GM23338 (cell line): Measurements from ENCODE around the gene MEGF10. TPM values are rescaled to one million over a fixed set of nuclear protein-coding genes. Genes with fewer than 3 reads are reported as not detected.

Experiments used
- ATAC-seq: fragments of 200-7000 bp; cut with Tn5 transposase; 3 replicates; pipeline ENCODE4 v1.9.1; 2020
- DNase-seq: peaks from one replicate; pipeline ENCODE4 v3.0.0-alpha.2; 2015; ENCODE audit warnings: low spot score
- H2AFZ ChIP-seq: fragments of 200-600 bp; sonication (generic); 2 replicates; pipeline ENCODE4 v1.8.0; 2016; ENCODE audit warnings: antibody characterized with exemption, mild to moderate bottlenecking, moderate library complexity
- H3F3A ChIP-seq: fragments of 200-600 bp; sonication (generic); replicated peaks from 2 replicates; pipeline ENCODE4 v1.8.0; 2017; ENCODE audit warnings: antibody characterized with exemption, mixed run types, low read depth
- H3K27ac ChIP-seq: fragments of 200-600 bp; sonication (generic); 2 replicates; pipeline ENCODE4 v1.6.1; 2016; ENCODE audit warnings: low read depth
- H3K27me3 ChIP-seq: fragments of 200-600 bp; sonication (generic); 2 replicates; pipeline ENCODE4 v1.8.0; 2016; ENCODE audit warnings: mild to moderate bottlenecking, mixed run types, moderate library complexity; ENCODE audit not compliant: insufficient read depth
- H3K36me3 ChIP-seq: fragments of 200-600 bp; sonication (generic); 2 replicates; pipeline ENCODE4 v1.8.0; 2016; ENCODE audit warnings: mild to moderate bottlenecking; ENCODE audit not compliant: insufficient read depth
- H3K4me1 ChIP-seq: fragments of 200-600 bp; sonication (generic); 2 replicates; pipeline ENCODE4 v1.8.0; 2016; ENCODE audit warnings: mild to moderate bottlenecking, moderate library complexity; ENCODE audit not compliant: insufficient read depth
- H3K4me2 ChIP-seq: fragments of 200-600 bp; sonication (generic); 2 replicates; pipeline ENCODE4 v1.7.1; 2017; ENCODE audit warnings: mixed run types
- H3K4me3 ChIP-seq: fragments of 200-600 bp; sonication (generic); 2 replicates; pipeline ENCODE4 v1.6.1; 2016; ENCODE audit warnings: mixed run types
- H3K79me2 ChIP-seq: fragments of 200-600 bp; sonication (generic); replicated peaks from 2 replicates; pipeline ENCODE4 v1.8.0; 2017; ENCODE audit warnings: mild to moderate bottlenecking; ENCODE audit not compliant: insufficient read depth
- H3K9me2 ChIP-seq: fragments of 200-600 bp; sonication (generic); 2 replicates; pipeline ENCODE4 v1.8.0; 2017; ENCODE audit not compliant: insufficient read depth
- H4K20me1 ChIP-seq: fragments of 200-600 bp; sonication (generic); replicated peaks from 2 replicates; pipeline ENCODE4 v1.8.0; 2017; ENCODE audit warnings: mild to moderate bottlenecking; ENCODE audit not compliant: insufficient read depth
- H3K27ac Mint-ChIP-seq: 2 replicates; pipeline ENCODE4 v1.8.0; 2020; ENCODE audit warnings: inconsistent platforms, mild to moderate bottlenecking, moderate library complexity, mixed read lengths
- H3K27me3 Mint-ChIP-seq: 3 replicates; pipeline ENCODE4 v1.8.0; 2022; ENCODE audit warnings: low read depth, mild to moderate bottlenecking, moderate library complexity, mixed read lengths, inconsistent platforms; ENCODE audit not compliant: insufficient read depth, poor library complexity
- H3K36me3 Mint-ChIP-seq: 3 replicates; pipeline ENCODE4 v1.8.0; 2021; ENCODE audit warnings: low read depth, mild to moderate bottlenecking, inconsistent platforms, moderate library complexity, mixed read lengths
- H3K4me1 Mint-ChIP-seq: 3 replicates; pipeline ENCODE4 v1.8.0; 2020; ENCODE audit warnings: mild to moderate bottlenecking, inconsistent platforms, mixed read lengths
- H3K4me3 Mint-ChIP-seq: 3 replicates; pipeline ENCODE4 v1.8.0; 2021; ENCODE audit warnings: moderate library complexity, mild to moderate bottlenecking, inconsistent platforms, mixed read lengths
- H3K9me3 Mint-ChIP-seq: 3 replicates; pipeline ENCODE4 v1.8.0; 2020; ENCODE audit warnings: moderate library complexity, mild to moderate bottlenecking, inconsistent platforms, mixed read lengths
- CTCF ChIP-seq, 2 experiments: fragments of 200-600 bp in 1 of 2; sonication (generic) in 1 of 2; conservative IDR thresholded peaks; 2 replicates each; pipeline versions ENCODE4 v1.5.1 to v1.6.1; 2016 to 2017; ENCODE audit warnings: antibody characterized with exemption in 2 of 2, low read depth in 2 of 2, mild to moderate bottlenecking in 2 of 2, moderate library complexity in 1 of 2
- EZH2 ChIP-seq: fragments of 200-600 bp; sonication (generic); IDR thresholded peaks from one replicate; pipeline ENCODE4 v1.8.0; 2017; ENCODE audit warnings: antibody characterized with exemption, mild to moderate bottlenecking, low read depth; ENCODE audit not compliant: unreplicated experiment
- EZH2phosphoT487 ChIP-seq: fragments of 200-600 bp; sonication (generic); IDR thresholded peaks from one replicate; pipeline ENCODE4 v1.8.1; 2018; ENCODE audit warnings: antibody characterized with exemption; ENCODE audit not compliant: unreplicated experiment
- STAT1 ChIP-seq: IDR thresholded peaks from one replicate; pipeline ENCODE4 v1.6.1; 2016; ENCODE audit warnings: antibody characterized with exemption; ENCODE audit not compliant: unreplicated experiment
- ZNF331 ChIP-seq: fragments of 250-450 bp; sonication (Bioruptor Pico); IDR thresholded peaks from 2 replicates; pipeline ENCODE4 v1.5.0; 2020; ENCODE audit warnings: low read depth, mild to moderate bottlenecking, moderate library complexity
- ZNF462 ChIP-seq: fragments of 250-450 bp; sonication (Bioruptor Pico); IDR thresholded peaks from 2 replicates; pipeline ENCODE4 v1.5.0; 2020; ENCODE audit warnings: mild to moderate bottlenecking, moderate library complexity
- polyA plus RNA-seq: library from polyadenylated mRNA; unstranded; fragments of >200 nt; fragmentation: Nextera tagmentation; extraction: Ambion mirVana; gene quantifications from 2 replicates; pipeline ENCODE4 v1.2.1, GENCODE V29; 2016
- total RNA-seq: library from RNA; depleted of rRNA; stranded (reverse); fragments of >200 nt; shearing (Covaris generic); gene quantifications from 2 replicates; pipeline ENCODE4 v1.2.3, GENCODE V29; 2014

MEGF10 gene
- total and polyA plus RNA-seq, 2 experiments from 2014 or later = 4.5 to 28.3 TPM

GRCh38 chr5:127416906-127417305 is 126.3 kb downstream of the MEGF10 start (continued):
- TF ChIP-seq CTCF (conservative IDR thresholded peaks at IDR 0.05; ENCODE audit: low read depth in 2 of 2) = no peak
- TF ChIP-seq EZH2phosphoT487 = no peak
- TF ChIP-seq ZNF462 = no peak
- TF ChIP-seq STAT1 = no peak

- H3K4me3 ChIP-seq = no peak overlapping the region
- no peaks in the 10 kb centered on the region for H3K79me2 ChIP-seq
- no peak overlapping the region for H3K27ac ChIP-seq
- Mint-ChIP-seq H3K36me3 (peaks cover 9% of the 10 kb centered on the region), H3K27ac (no peak overlapping the region), H3K27me3 (peaks cover 2% of the 10 kb centered on the region), H3K4me3 (no peak overlapping the region), H3K4me1 (no peaks in the 10 kb centered on the region), H3K9me3 (no peaks in the 10 kb centered on the region)
- H3F3A ChIP-seq = no peaks in the 10 kb centered on the region
- DNase-seq = no peak
- no peaks in the 10 kb centered on the region for H4K20me1 ChIP-seq
- TF ChIP-seq ZNF331 (CRISPR knock-in tag) = no peak
- no peak for TF ChIP-seq EZH2
- TF ChIP-seq STAT1 = no peak
- no peaks in the 10 kb centered on the region; the same call in 1 of the 2 replicates for H3K36me3 ChIP-seq
- no peaks in the 10 kb centered on the region for H3K27me3 ChIP-seq
- H2AFZ ChIP-seq = no peak overlapping the region
- H3K4me2 ChIP-seq = no peak overlapping the region
- no peak for ATAC-seq
- no peaks in the 10 kb centered on the region for H3K4me1 ChIP-seq
- no peaks in the 10 kb centered on the region for H3K9me2 ChIP-seq
These were observed 126.9 kb downstream of the MEGF10 start for GRCh38 chr5:127417528-127417927.
